ENCODE data around the gene PDE8B. TPM values are rescaled to one million over a fixed set of nuclear protein-coding genes. Genes with fewer than 3 reads are reported as not detected.

PDE8B gene
- total and polyA plus RNA-seq, 2 experiments from 2014 or later = 0.45 to 0.91 TPM

DNA sequence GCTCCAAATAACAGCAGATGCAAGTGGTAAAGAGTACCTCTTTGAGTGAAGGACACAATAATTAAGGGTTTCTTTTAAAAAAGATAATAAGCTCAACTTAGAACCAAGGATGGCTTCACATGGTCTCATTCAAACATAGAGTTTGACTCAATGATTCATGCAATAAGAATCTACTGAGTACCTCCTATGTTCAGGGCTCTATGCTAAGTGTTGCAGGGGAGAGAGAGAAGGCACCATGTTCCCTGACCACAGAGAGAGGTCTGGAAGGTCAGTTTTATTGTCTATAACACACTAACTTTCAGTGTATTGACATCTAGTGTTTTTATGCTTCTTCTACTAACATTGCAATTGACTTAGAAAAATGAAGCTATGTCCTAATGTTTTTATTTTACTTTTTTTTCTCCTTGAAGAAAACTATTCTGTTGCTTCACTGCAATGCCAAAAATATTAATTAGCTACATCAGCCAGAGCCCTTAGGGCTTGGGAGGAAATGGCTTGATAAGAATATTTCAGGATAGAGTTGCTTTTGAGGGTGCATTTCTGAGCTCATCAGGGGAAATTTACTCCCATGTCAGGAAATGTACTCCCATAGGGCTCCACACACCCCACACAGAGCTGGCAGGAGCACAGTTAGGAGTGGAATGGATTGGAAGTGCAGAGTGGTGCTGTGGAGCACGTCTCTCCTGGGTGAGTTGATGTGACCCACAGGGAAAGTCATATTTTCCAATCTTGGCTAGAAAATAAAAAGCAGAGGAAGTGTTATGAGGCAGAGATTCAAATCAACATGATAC lies 106.6 kb downstream of the PDE8B start:
- Histone ChIP-seq H2AFZ (no peak overlapping the region), H3K27me3 (ENCODE audit: insufficient read depth) (no peaks in the 10 kb centered on the region), H3K36me3 (ENCODE audit: insufficient read depth) (no peaks in the 10 kb centered on the region), H3K79me2 (replicated peaks; ENCODE audit: insufficient read depth) (no peaks in the 10 kb centered on the region), H4K20me1 (replicated peaks; ENCODE audit: insufficient read depth) (no peaks in the 10 kb centered on the region), H3K4me1 (ENCODE audit: insufficient read depth) (peaks cover 13% of the 10 kb centered on the region), H3F3A (replicated peaks; ENCODE audit: low read depth) (no peaks in the 10 kb centered on the region), H3K4me2 (no peak overlapping the region), H3K4me3 (no peak overlapping the region), H3K9me2 (ENCODE audit: insufficient read depth) (no peaks in the 10 kb centered on the region), H3K27ac (ENCODE audit: low read depth) (no peak overlapping the region)
- ATAC-seq (no peak), DNase-seq (ENCODE audit: low spot score) (no peak)
- Mint-ChIP-seq H3K27ac (no peak overlapping the region), H3K36me3 (ENCODE audit: low read depth) (no peaks in the 10 kb centered on the region), H3K27me3 (ENCODE audit: insufficient read depth, low read depth, poor library complexity) (no peaks in the 10 kb centered on the region), H3K9me3 (no peaks in the 10 kb centered on the region), H3K4me3 (no peak overlapping the region), H3K4me1 (peaks cover 12% of the 10 kb centered on the region)
- TF ChIP-seq, protein P1, sequence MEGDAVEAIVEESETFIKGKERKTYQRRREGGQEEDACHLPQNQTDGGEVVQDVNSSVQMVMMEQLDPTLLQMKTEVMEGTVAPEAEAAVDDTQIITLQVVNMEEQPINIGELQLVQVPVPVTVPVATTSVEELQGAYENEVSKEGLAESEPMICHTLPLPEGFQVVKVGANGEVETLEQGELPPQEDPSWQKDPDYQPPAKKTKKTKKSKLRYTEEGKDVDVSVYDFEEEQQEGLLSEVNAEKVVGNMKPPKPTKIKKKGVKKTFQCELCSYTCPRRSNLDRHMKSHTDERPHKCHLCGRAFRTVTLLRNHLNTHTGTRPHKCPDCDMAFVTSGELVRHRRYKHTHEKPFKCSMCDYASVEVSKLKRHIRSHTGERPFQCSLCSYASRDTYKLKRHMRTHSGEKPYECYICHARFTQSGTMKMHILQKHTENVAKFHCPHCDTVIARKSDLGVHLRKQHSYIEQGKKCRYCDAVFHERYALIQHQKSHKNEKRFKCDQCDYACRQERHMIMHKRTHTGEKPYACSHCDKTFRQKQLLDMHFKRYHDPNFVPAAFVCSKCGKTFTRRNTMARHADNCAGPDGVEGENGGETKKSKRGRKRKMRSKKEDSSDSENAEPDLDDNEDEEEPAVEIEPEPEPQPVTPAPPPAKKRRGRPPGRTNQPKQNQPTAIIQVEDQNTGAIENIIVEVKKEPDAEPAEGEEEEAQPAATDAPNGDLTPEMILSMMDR (conservative IDR thresholded peaks at IDR 0.05; ENCODE audit: low read depth in 2 of 2) = no peak
- TF ChIP-seq ZNF331 (CRISPR knock-in tag; IDR thresholded peaks at IDR 0.05; ENCODE audit: low read depth) (no peak), EZH2phosphoT487 (IDR thresholded peaks at IDR 0.05; ENCODE audit: unreplicated experiment) (no peak), STAT1 (IDR thresholded peaks at IDR 0.05; ENCODE audit: unreplicated experiment) (no peak), ZNF114 (CRISPR knock-in tag; IDR thresholded peaks at IDR 0.05) (no peak), CREB1 (CRISPR knock-in tag; IDR thresholded peaks at IDR 0.05; ENCODE audit: low read depth) (no peak), NANOG (IDR thresholded peaks at IDR 0.05; ENCODE audit: borderline replicate concordance) (no peak), JUNB (IDR thresholded peaks at IDR 0.05; ENCODE audit: unreplicated experiment) (no peak), POLR2AphosphoS5 (IDR thresholded peaks at IDR 0.05; ENCODE audit: low read depth) (no peak), EZH2 (IDR thresholded peaks at IDR 0.05; ENCODE audit: low read depth, unreplicated experiment) (no peak)
- TF ChIP-seq, protein P2, sequence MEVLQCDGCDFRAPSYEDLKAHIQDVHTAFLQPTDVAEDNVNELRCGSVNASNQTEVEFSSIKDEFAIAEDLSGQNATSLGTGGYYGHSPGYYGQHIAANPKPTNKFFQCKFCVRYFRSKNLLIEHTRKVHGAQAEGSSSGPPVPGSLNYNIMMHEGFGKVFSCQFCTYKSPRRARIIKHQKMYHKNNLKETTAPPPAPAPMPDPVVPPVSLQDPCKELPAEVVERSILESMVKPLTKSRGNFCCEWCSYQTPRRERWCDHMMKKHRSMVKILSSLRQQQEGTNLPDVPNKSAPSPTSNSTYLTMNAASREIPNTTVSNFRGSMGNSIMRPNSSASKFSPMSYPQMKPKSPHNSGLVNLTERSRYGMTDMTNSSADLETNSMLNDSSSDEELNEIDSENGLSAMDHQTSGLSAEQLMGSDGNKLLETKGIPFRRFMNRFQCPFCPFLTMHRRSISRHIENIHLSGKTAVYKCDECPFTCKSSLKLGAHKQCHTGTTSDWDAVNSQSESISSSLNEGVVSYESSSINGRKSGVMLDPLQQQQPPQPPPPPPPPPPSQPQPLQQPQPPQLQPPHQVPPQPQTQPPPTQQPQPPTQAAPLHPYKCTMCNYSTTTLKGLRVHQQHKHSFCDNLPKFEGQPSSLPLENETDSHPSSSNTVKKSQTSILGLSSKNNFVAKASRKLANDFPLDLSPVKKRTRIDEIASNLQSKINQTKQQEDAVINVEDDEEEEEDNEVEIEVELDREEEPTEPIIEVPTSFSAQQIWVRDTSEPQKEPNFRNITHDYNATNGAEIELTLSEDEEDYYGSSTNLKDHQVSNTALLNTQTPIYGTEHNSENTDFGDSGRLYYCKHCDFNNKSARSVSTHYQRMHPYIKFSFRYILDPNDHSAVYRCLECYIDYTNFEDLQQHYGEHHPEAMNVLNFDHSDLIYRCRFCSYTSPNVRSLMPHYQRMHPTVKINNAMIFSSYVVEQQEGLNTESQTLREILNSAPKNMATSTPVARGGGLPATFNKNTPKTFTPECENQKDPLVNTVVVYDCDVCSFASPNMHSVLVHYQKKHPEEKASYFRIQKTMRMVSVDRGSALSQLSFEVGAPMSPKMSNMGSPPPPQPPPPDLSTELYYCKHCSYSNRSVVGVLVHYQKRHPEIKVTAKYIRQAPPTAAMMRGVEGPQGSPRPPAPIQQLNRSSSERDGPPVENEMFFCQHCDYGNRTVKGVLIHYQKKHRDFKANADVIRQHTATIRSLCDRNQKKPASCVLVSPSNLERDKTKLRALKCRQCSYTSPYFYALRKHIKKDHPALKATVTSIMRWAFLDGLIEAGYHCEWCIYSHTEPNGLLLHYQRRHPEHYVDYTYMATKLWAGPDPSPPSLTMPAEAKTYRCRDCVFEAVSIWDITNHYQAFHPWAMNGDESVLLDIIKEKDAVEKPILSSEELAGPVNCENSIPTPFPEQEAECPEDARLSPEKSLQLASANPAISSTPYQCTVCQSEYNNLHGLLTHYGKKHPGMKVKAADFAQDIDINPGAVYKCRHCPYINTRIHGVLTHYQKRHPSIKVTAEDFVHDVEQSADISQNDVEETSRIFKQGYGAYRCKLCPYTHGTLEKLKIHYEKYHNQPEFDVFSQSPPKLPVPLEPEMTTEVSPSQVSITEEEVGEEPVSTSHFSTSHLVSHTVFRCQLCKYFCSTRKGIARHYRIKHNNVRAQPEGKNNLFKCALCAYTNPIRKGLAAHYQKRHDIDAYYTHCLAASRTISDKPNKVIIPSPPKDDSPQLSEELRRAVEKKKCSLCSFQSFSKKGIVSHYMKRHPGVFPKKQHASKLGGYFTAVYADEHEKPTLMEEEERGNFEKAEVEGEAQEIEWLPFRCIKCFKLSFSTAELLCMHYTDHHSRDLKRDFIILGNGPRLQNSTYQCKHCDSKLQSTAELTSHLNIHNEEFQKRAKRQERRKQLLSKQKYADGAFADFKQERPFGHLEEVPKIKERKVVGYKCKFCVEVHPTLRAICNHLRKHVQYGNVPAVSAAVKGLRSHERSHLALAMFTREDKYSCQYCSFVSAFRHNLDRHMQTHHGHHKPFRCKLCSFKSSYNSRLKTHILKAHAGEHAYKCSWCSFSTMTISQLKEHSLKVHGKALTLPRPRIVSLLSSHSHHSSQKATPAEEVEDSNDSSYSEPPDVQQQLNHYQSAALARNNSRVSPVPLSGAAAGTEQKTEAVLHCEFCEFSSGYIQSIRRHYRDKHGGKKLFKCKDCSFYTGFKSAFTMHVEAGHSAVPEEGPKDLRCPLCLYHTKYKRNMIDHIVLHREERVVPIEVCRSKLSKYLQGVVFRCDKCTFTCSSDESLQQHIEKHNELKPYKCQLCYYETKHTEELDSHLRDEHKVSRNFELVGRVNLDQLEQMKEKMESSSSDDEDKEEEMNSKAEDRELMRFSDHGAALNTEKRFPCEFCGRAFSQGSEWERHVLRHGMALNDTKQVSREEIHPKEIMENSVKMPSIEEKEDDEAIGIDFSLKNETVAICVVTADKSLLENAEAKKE (CRISPR knock-in tag; IDR thresholded peaks at IDR 0.05) = no peak
- TF ChIP-seq, protein P3, sequence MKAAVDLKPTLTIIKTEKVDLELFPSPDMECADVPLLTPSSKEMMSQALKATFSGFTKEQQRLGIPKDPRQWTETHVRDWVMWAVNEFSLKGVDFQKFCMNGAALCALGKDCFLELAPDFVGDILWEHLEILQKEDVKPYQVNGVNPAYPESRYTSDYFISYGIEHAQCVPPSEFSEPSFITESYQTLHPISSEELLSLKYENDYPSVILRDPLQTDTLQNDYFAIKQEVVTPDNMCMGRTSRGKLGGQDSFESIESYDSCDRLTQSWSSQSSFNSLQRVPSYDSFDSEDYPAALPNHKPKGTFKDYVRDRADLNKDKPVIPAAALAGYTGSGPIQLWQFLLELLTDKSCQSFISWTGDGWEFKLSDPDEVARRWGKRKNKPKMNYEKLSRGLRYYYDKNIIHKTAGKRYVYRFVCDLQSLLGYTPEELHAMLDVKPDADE (IDR thresholded peaks at IDR 0.05) = no peak
- TF ChIP-seq, protein P4, sequence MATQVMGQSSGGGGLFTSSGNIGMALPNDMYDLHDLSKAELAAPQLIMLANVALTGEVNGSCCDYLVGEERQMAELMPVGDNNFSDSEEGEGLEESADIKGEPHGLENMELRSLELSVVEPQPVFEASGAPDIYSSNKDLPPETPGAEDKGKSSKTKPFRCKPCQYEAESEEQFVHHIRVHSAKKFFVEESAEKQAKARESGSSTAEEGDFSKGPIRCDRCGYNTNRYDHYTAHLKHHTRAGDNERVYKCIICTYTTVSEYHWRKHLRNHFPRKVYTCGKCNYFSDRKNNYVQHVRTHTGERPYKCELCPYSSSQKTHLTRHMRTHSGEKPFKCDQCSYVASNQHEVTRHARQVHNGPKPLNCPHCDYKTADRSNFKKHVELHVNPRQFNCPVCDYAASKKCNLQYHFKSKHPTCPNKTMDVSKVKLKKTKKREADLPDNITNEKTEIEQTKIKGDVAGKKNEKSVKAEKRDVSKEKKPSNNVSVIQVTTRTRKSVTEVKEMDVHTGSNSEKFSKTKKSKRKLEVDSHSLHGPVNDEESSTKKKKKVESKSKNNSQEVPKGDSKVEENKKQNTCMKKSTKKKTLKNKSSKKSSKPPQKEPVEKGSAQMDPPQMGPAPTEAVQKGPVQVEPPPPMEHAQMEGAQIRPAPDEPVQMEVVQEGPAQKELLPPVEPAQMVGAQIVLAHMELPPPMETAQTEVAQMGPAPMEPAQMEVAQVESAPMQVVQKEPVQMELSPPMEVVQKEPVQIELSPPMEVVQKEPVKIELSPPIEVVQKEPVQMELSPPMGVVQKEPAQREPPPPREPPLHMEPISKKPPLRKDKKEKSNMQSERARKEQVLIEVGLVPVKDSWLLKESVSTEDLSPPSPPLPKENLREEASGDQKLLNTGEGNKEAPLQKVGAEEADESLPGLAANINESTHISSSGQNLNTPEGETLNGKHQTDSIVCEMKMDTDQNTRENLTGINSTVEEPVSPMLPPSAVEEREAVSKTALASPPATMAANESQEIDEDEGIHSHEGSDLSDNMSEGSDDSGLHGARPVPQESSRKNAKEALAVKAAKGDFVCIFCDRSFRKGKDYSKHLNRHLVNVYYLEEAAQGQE (IDR thresholded peaks at IDR 0.05; ENCODE audit: unreplicated experiment) = no peak

Data from GM23338 (cell line).